ENCODE measurements around the gene GGCX. TPM values are rescaled to one million over a fixed set of nuclear protein-coding genes. Genes with fewer than 3 reads are reported as not detected.

Gene GGCX
- total and polyA plus RNA-seq, 2 of the 13 experiments (the other 11 are each of a cell fraction or from before 2014, with no cell fraction given): 72.5 to 103 TPM

DNA sequence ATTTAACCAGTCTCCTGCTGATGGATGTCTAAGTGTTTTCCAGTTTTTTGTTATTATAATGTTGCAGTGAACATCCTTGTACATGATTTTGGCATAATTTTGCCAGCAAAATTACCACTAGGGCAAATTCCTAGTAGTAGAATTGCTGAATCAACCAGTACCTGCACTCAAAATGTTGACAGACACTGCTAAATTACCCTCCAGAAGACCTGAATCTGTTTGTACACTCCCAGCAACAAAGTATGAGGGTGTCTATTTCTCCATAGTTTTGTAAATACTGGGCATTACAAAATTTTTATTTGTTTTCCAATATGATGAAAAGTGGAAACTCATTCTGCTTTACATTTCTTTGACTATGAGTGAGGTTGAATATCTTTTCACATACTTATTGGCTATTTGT, 33.5 kb downstream of the GGCX start:
- Histone ChIP-seq H2AFZ (ENCODE audit: low read length) (no peak overlapping the region), H3K9ac (ENCODE audit: insufficient read depth, low read depth, low read length) (no peak overlapping the region), H3K4me1 (ENCODE audit: insufficient read depth, low read length) (peaks cover 28% of the 10 kb centered on the region), H3K36me3 (replicated peaks in 1 of 2; ENCODE audit: control insufficient read depth in 1 of 2, insufficient read depth in 2 of 2, low read length in 2 of 2) (no peaks in the 10 kb centered on the region), H3K79me2 (ENCODE audit: insufficient read depth, low read length) (no peaks in the 10 kb centered on the region), H4K20me1 (ENCODE audit: insufficient read depth, low read length) (no peaks in the 10 kb centered on the region), H3K4me2 (ENCODE audit: low read depth, low read length) (no peak overlapping the region), H3K4me3 (replicated peaks in 1 of 3; ENCODE audit: insufficient read depth in 1 of 3, low read depth in 2 of 3, low read length in 3 of 3) (no peak overlapping the region), H3K27ac (ENCODE audit: extremely low read length, insufficient read depth, low read length) (no peak overlapping the region), H3K9me3 (ENCODE audit: low read length) (no peaks in the 10 kb centered on the region), H3K27me3 (ENCODE audit: control insufficient read depth in 1 of 2, insufficient read depth in 2 of 2, low read length in 2 of 2) (peaks cover 2 to 14% of the 10 kb centered on the region in 2 experiments; a peak in 3 of 5 replicates)
- no TSS peak for BruUV-seq (replicated peaks)
- CTCF ChIA-PET (ENCODE audit: low intra/inter-chr PET ratio, low total read pairs): no interaction called here
- DNase-seq (ENCODE audit: low spot score) (no peak), ATAC-seq (no peak), FAIRE-seq (no peak)
- TF ChIP-seq ZMYM3 (CRISPR knock-in tag; IDR thresholded peaks at IDR 0.05) (no peak), ZNF589 (CRISPR knock-in tag; conservative IDR thresholded peaks at IDR 0.05) (no peak), MAFK (conservative IDR thresholded peaks at IDR 0.05 in 1 of 2, IDR thresholded peaks at IDR 0.05 in 1 of 2; ENCODE audit: low read length in 2 of 2) (peak in 1 of 2 experiments; percentile 12; a peak in 1 of 4 replicates)
- in situ Hi-C loops (cut with HindIII; ENCODE audit: extremely low pct_ligation_motif_present, low pct_unique_long_range_greater_than_20kb): no loop called here
- POLR2A ChIA-PET: no interaction called here
- intact Hi-C loops (cut with micrococcal nuclease; ENCODE audit: unreplicated experiment): no loop called here

DNA sequence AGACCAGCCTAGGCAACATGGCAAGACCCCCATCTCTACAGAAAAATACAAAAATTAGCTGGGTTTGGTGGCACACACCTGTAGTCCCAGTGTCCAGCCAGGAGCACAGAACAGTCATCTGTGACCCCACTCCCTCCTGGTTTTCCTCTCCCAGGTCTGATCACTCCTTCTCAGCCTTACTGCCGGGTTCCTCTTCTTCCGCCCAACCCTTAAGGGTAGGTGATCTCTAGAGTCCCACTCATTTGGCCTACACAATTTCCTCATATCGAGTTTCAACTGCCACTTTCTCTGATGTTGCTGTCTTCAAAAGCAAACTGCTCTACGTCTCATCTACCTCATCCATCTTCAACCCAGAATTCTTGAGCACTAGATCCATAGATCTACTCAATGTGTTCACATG, 35.7 kb downstream of the GGCX start:
- Histone ChIP-seq H3K9me3 (ENCODE audit: low read length) (no peaks in the 10 kb centered on the region), H3K4me1 (ENCODE audit: insufficient read depth, low read length) (peaks cover 29% of the 10 kb centered on the region), H3K9ac (ENCODE audit: insufficient read depth, low read depth, low read length) (no peak overlapping the region), H3K4me3 (replicated peaks in 1 of 3; ENCODE audit: insufficient read depth in 1 of 3, low read depth in 2 of 3, low read length in 3 of 3) (no peak overlapping the region), H3K79me2 (ENCODE audit: insufficient read depth, low read length) (no peaks in the 10 kb centered on the region), H3K4me2 (ENCODE audit: low read depth, low read length) (no peak overlapping the region), H3K27ac (ENCODE audit: extremely low read length, insufficient read depth, low read length) (no peak overlapping the region), H3K36me3 (replicated peaks in 1 of 2; ENCODE audit: control insufficient read depth in 1 of 2, insufficient read depth in 2 of 2, low read length in 2 of 2) (no peaks in the 10 kb centered on the region), H2AFZ (ENCODE audit: low read length) (no peak overlapping the region), H3K27me3 (ENCODE audit: control insufficient read depth in 1 of 2, insufficient read depth in 2 of 2, low read length in 2 of 2) (peaks cover 2 to 14% of the 10 kb centered on the region in 2 experiments; a peak in 3 of 5 replicates), H4K20me1 (ENCODE audit: insufficient read depth, low read length) (no peaks in the 10 kb centered on the region)
- 70% methylated on average over 4 of the region's 4 CpGs for WGBS (ENCODE audit: low lambda C conversion rate)
- ChIA-PET CTCF (ENCODE audit: low intra/inter-chr PET ratio, low total read pairs) (no interaction called here), POLR2A (interaction anchor here (3.2 kb wide), 2 partner anchors 13 to 106 kb away, joined by 15 to 51 read pairs; partner anchors contain the start of genes MAT2A and SH2D6)
- in situ Hi-C loops (cut with HindIII; ENCODE audit: extremely low pct_ligation_motif_present, low pct_unique_long_range_greater_than_20kb): no loop called here
- no peak for ATAC-seq
- no peak for FAIRE-seq
- DNase-seq (ENCODE audit: low spot score): no peak
- intact Hi-C loops (cut with micrococcal nuclease; ENCODE audit: unreplicated experiment): no loop called here
- BruUV-seq (replicated peaks): no TSS peak
- TF ChIP-seq ZNF577 (CRISPR knock-in tag; IDR thresholded peaks at IDR 0.05; ENCODE audit: borderline replicate concordance, low read depth) (no peak), SP140L (CRISPR knock-in tag; IDR thresholded peaks at IDR 0.05; ENCODE audit: borderline replicate concordance) (no peak), SAFB2 (CRISPR knock-in tag; IDR thresholded peaks at IDR 0.05; ENCODE audit: borderline replicate concordance, low read depth) (no peak), NCOA2 (CRISPR knock-in tag; IDR thresholded peaks at IDR 0.05) (no peak), ZNF772 (CRISPR knock-in tag; IDR thresholded peaks at IDR 0.05) (no peak)
- TF ChIP-seq, protein P1, sequence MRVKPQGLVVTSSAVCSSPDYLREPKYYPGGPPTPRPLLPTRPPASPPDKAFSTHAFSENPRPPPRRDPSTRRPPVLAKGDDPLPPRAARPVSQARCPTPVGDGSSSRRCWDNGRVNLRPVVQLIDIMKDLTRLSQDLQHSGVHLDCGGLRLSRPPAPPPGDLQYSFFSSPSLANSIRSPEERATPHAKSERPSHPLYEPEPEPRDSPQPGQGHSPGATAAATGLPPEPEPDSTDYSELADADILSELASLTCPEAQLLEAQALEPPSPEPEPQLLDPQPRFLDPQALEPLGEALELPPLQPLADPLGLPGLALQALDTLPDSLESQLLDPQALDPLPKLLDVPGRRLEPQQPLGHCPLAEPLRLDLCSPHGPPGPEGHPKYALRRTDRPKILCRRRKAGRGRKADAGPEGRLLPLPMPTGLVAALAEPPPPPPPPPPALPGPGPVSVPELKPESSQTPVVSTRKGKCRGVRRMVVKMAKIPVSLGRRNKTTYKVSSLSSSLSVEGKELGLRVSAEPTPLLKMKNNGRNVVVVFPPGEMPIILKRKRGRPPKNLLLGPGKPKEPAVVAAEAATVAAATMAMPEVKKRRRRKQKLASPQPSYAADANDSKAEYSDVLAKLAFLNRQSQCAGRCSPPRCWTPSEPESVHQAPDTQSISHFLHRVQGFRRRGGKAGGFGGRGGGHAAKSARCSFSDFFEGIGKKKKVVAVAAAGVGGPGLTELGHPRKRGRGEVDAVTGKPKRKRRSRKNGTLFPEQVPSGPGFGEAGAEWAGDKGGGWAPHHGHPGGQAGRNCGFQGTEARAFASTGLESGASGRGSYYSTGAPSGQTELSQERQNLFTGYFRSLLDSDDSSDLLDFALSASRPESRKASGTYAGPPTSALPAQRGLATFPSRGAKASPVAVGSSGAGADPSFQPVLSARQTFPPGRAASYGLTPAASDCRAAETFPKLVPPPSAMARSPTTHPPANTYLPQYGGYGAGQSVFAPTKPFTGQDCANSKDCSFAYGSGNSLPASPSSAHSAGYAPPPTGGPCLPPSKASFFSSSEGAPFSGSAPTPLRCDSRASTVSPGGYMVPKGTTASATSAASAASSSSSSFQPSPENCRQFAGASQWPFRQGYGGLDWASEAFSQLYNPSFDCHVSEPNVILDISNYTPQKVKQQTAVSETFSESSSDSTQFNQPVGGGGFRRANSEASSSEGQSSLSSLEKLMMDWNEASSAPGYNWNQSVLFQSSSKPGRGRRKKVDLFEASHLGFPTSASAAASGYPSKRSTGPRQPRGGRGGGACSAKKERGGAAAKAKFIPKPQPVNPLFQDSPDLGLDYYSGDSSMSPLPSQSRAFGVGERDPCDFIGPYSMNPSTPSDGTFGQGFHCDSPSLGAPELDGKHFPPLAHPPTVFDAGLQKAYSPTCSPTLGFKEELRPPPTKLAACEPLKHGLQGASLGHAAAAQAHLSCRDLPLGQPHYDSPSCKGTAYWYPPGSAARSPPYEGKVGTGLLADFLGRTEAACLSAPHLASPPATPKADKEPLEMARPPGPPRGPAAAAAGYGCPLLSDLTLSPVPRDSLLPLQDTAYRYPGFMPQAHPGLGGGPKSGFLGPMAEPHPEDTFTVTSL (CRISPR knock-in tag; IDR thresholded peaks at IDR 0.05; ENCODE audit: borderline replicate concordance): no peak

All from HepG2 (cell line).